GM23338 (cell line): ENCODE data around the gene SLC9A9. TPM values are rescaled to one million over a fixed set of nuclear protein-coding genes. Genes with fewer than 3 reads are reported as not detected.

Experiments used
- ATAC-seq: fragments of 200-7000 bp; cut with Tn5 transposase; 3 replicates; pipeline ENCODE4 v1.9.1; 2020
- DNase-seq: peaks from one replicate; pipeline ENCODE4 v3.0.0-alpha.2; 2015; ENCODE audit warnings: low spot score
- H2AFZ ChIP-seq: fragments of 200-600 bp; sonication (generic); 2 replicates; pipeline ENCODE4 v1.8.0; 2016; ENCODE audit warnings: antibody characterized with exemption, mild to moderate bottlenecking, moderate library complexity
- H3F3A ChIP-seq: fragments of 200-600 bp; sonication (generic); replicated peaks from 2 replicates; pipeline ENCODE4 v1.8.0; 2017; ENCODE audit warnings: antibody characterized with exemption, mixed run types, low read depth
- H3K27ac ChIP-seq: fragments of 200-600 bp; sonication (generic); 2 replicates; pipeline ENCODE4 v1.6.1; 2016; ENCODE audit warnings: low read depth
- H3K27me3 ChIP-seq: fragments of 200-600 bp; sonication (generic); 2 replicates; pipeline ENCODE4 v1.8.0; 2016; ENCODE audit warnings: mild to moderate bottlenecking, mixed run types, moderate library complexity; ENCODE audit not compliant: insufficient read depth
- H3K36me3 ChIP-seq: fragments of 200-600 bp; sonication (generic); 2 replicates; pipeline ENCODE4 v1.8.0; 2016; ENCODE audit warnings: mild to moderate bottlenecking; ENCODE audit not compliant: insufficient read depth
- H3K4me1 ChIP-seq: fragments of 200-600 bp; sonication (generic); 2 replicates; pipeline ENCODE4 v1.8.0; 2016; ENCODE audit warnings: mild to moderate bottlenecking, moderate library complexity; ENCODE audit not compliant: insufficient read depth
- H3K4me2 ChIP-seq: fragments of 200-600 bp; sonication (generic); 2 replicates; pipeline ENCODE4 v1.7.1; 2017; ENCODE audit warnings: mixed run types
- H3K4me3 ChIP-seq: fragments of 200-600 bp; sonication (generic); 2 replicates; pipeline ENCODE4 v1.6.1; 2016; ENCODE audit warnings: mixed run types
- H3K79me2 ChIP-seq: fragments of 200-600 bp; sonication (generic); replicated peaks from 2 replicates; pipeline ENCODE4 v1.8.0; 2017; ENCODE audit warnings: mild to moderate bottlenecking; ENCODE audit not compliant: insufficient read depth
- H3K9me2 ChIP-seq: fragments of 200-600 bp; sonication (generic); 2 replicates; pipeline ENCODE4 v1.8.0; 2017; ENCODE audit not compliant: insufficient read depth
- H4K20me1 ChIP-seq: fragments of 200-600 bp; sonication (generic); replicated peaks from 2 replicates; pipeline ENCODE4 v1.8.0; 2017; ENCODE audit warnings: mild to moderate bottlenecking; ENCODE audit not compliant: insufficient read depth
- H3K27ac Mint-ChIP-seq: 2 replicates; pipeline ENCODE4 v1.8.0; 2020; ENCODE audit warnings: inconsistent platforms, mild to moderate bottlenecking, moderate library complexity, mixed read lengths
- H3K27me3 Mint-ChIP-seq: 3 replicates; pipeline ENCODE4 v1.8.0; 2022; ENCODE audit warnings: low read depth, mild to moderate bottlenecking, moderate library complexity, mixed read lengths, inconsistent platforms; ENCODE audit not compliant: insufficient read depth, poor library complexity
- H3K36me3 Mint-ChIP-seq: 3 replicates; pipeline ENCODE4 v1.8.0; 2021; ENCODE audit warnings: low read depth, mild to moderate bottlenecking, inconsistent platforms, moderate library complexity, mixed read lengths
- H3K4me1 Mint-ChIP-seq: 3 replicates; pipeline ENCODE4 v1.8.0; 2020; ENCODE audit warnings: mild to moderate bottlenecking, inconsistent platforms, mixed read lengths
- H3K4me3 Mint-ChIP-seq: 3 replicates; pipeline ENCODE4 v1.8.0; 2021; ENCODE audit warnings: moderate library complexity, mild to moderate bottlenecking, inconsistent platforms, mixed read lengths
- H3K9me3 Mint-ChIP-seq: 3 replicates; pipeline ENCODE4 v1.8.0; 2020; ENCODE audit warnings: moderate library complexity, mild to moderate bottlenecking, inconsistent platforms, mixed read lengths
- CREB1 ChIP-seq: fragments of 250-450 bp; sonication (Bioruptor Pico); IDR thresholded peaks from 2 replicates; pipeline ENCODE4 v1.5.0; 2020; ENCODE audit warnings: low read depth, mild to moderate bottlenecking, moderate library complexity
- EZH2phosphoT487 ChIP-seq: fragments of 200-600 bp; sonication (generic); IDR thresholded peaks from one replicate; pipeline ENCODE4 v1.8.1; 2018; ENCODE audit warnings: antibody characterized with exemption; ENCODE audit not compliant: unreplicated experiment
- JUNB ChIP-seq: IDR thresholded peaks from one replicate; pipeline ENCODE4 v1.6.1; 2016; ENCODE audit warnings: antibody characterized with exemption; ENCODE audit not compliant: unreplicated experiment
- NANOG ChIP-seq: IDR thresholded peaks from 2 replicates; pipeline ENCODE4 v1.6.1; 2016; ENCODE audit warnings: antibody characterized with exemption, borderline replicate concordance
- REST ChIP-seq: IDR thresholded peaks from one replicate; pipeline ENCODE4 v1.6.1; 2018; ENCODE audit warnings: antibody characterized with exemption; ENCODE audit not compliant: unreplicated experiment
- ZNF331 ChIP-seq: fragments of 250-450 bp; sonication (Bioruptor Pico); IDR thresholded peaks from 2 replicates; pipeline ENCODE4 v1.5.0; 2020; ENCODE audit warnings: low read depth, mild to moderate bottlenecking, moderate library complexity
- ZNF462 ChIP-seq: fragments of 250-450 bp; sonication (Bioruptor Pico); IDR thresholded peaks from 2 replicates; pipeline ENCODE4 v1.5.0; 2020; ENCODE audit warnings: mild to moderate bottlenecking, moderate library complexity
- polyA plus RNA-seq: library from polyadenylated mRNA; unstranded; fragments of >200 nt; fragmentation: Nextera tagmentation; extraction: Ambion mirVana; gene quantifications from 2 replicates; pipeline ENCODE4 v1.2.1, GENCODE V29; 2016
- total RNA-seq: library from RNA; depleted of rRNA; stranded (reverse); fragments of >200 nt; shearing (Covaris generic); gene quantifications from 2 replicates; pipeline ENCODE4 v1.2.3, GENCODE V29; 2014
- TF ChIP-seq, protein P1 (sequence below): IDR thresholded peaks from 2 replicates; pipeline ENCODE4 v1.6.1; 2016; ENCODE audit warnings: antibody characterized with exemption

Gene SLC9A9
- total and polyA plus RNA-seq, 2 experiments from 2014 or later = 1.3 to 1.6 TPM

DNA sequence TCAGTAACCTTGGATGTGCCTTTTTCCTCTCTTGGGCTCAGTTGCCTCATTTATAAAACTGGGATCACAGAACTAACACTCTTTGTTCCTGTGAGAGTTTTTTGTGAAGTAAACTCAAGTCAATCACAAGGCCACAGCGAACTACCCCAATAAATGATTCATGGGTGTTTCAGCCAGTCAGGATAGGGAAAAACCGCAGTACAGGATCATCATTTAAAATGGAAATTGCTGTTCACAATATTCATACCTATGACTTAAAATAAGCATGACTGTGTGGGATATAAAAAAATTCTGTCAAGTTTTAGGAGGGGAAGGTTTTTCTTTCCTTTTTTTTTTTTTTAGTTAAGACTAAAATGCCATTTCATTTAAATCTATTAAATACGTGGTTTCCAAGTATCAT is 490.6 kb downstream of the SLC9A9 start (continued):
- TF ChIP-seq ZNF462 (no peak), REST (no peak), EZH2phosphoT487 (no peak), JUNB (no peak)

- Histone ChIP-seq H3K27me3 (no peaks in the 10 kb centered on the region), H4K20me1 (no peaks in the 10 kb centered on the region), H3K27ac (no peak overlapping the region), H3K36me3 (no peaks in the 10 kb centered on the region), H3K4me1 (no peaks in the 10 kb centered on the region), H3K9me2 (peaks cover 4% of the 10 kb centered on the region; the same call in 1 of the 2 replicates), H3K4me2 (no peak overlapping the region), H3K79me2 (no peaks in the 10 kb centered on the region), H3F3A (no peaks in the 10 kb centered on the region), H2AFZ (no peak overlapping the region), H3K4me3 (no peak overlapping the region)
- TF ChIP-seq CREB1 (no peak), NANOG (no peak), JUNB (no peak), ZNF331 (CRISPR knock-in tag) (no peak), REST (no peak)
- TF ChIP-seq, protein P1, sequence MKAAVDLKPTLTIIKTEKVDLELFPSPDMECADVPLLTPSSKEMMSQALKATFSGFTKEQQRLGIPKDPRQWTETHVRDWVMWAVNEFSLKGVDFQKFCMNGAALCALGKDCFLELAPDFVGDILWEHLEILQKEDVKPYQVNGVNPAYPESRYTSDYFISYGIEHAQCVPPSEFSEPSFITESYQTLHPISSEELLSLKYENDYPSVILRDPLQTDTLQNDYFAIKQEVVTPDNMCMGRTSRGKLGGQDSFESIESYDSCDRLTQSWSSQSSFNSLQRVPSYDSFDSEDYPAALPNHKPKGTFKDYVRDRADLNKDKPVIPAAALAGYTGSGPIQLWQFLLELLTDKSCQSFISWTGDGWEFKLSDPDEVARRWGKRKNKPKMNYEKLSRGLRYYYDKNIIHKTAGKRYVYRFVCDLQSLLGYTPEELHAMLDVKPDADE = no peak
- no peak overlapping the region for H3K27ac Mint-ChIP-seq
- H3K4me1 Mint-ChIP-seq = peaks cover 9% of the 10 kb centered on the region
- no peak overlapping the region for H3K4me3 Mint-ChIP-seq
- ATAC-seq (no peak), DNase-seq (no peak)
- H3K36me3 Mint-ChIP-seq = no peaks in the 10 kb centered on the region
- no peaks in the 10 kb centered on the region for H3K9me3 Mint-ChIP-seq
- H3K27me3 Mint-ChIP-seq = peaks cover 4% of the 10 kb centered on the region
These were observed 491.4 kb downstream of the SLC9A9 start for GRCh38 chr3:143356839-143357238.
